GM12878 (cell line): Measurements from ENCODE around the gene SMIM26. TPM values are rescaled to one million over a fixed set of nuclear protein-coding genes. Genes with fewer than 3 reads are reported as not detected.

ENCODE experiments used
- ATAC-seq: fragments of 200-7000 bp; cut with Tn5 transposase; 3 replicates; pipeline ENCODE4 v1.9.1; 2020; ENCODE audit warnings: mild to moderate bottlenecking, moderate library complexity
- BruUV-seq: library from RNA; stranded (reverse); fragments of 400-500 nt; replicated peaks from 2 replicates; lab custom pipeline; 2021; lab: Mats Ljungman, UMichigan
- CTCF ChIA-PET: fragments of 300-600 bp; sonication (Branson Sonifier 250); formaldehyde crosslinking; extraction: SDS; loops from one replicate; lab custom pipeline; 2021; ENCODE audit warnings: inconsistent platforms; lab: Yijun Ruan, JAX
- POLR2A ChIA-PET: fragments of 350-600 bp; formaldehyde crosslinking; extraction: SDS; loops from one replicate; lab custom pipeline; 2021; ENCODE audit warnings: inconsistent platforms; lab: Charles Lee
- RAD21 ChIA-PET: fragments of 300-600 bp; sonication (Branson Sonifier 250); formaldehyde crosslinking; loops from one replicate; lab custom pipeline; 2023; ENCODE audit warnings: antibody characterized with exemption; ENCODE audit not compliant: unreplicated experiment; lab: Charles Lee
- SMC1A ChIA-PET: fragments of 300-600 bp; sonication (Branson Sonifier 250); formaldehyde crosslinking; loops from one replicate; lab custom pipeline; 2023; ENCODE audit not compliant: unreplicated experiment, uncharacterized antibody; lab: Charles Lee
- DNase-seq: peaks from one replicate; pipeline ENCODE4 v3.0.0-alpha.2; 2011; ENCODE audit warnings: low read depth, low spot score
- FAIRE-seq: peaks from 3 replicates; lab custom pipeline; 2011; peaks lifted over from hg19 to GRCh38; lab: Jason Lieb, UNC
- H2AFZ ChIP-seq: 2 replicates; pipeline ENCODE4 v1.6.0; 2011; ENCODE audit warnings: low read depth, low read length, control low read depth; ENCODE audit not compliant: control insufficient read depth
- H3K27ac ChIP-seq: 2 replicates; pipeline ENCODE4 v1.5.1; 2011; ENCODE audit warnings: control low read depth; ENCODE audit not compliant: control insufficient read depth, insufficient read depth
- H3K27me3 ChIP-seq, 2 experiments: replicated peaks in 1 of 2; 2 replicates each; pipeline versions ENCODE4 v1.6.0 to v1.6.1; 2011; ENCODE audit warnings: low read length in 1 of 2; ENCODE audit not compliant: control insufficient read depth in 2 of 2, insufficient read depth in 2 of 2
- H3K36me3 ChIP-seq, 2 experiments: 2 replicates each; pipeline ENCODE4 v1.5.1; 2011; ENCODE audit warnings: low read length in 1 of 2; ENCODE audit not compliant: control insufficient read depth in 2 of 2, insufficient read depth in 2 of 2
- H3K4me1 ChIP-seq: 2 replicates; pipeline ENCODE4 v1.6.1; 2011; ENCODE audit warnings: mild to moderate bottlenecking, low read length, moderate library complexity, mixed read lengths; ENCODE audit not compliant: control insufficient read depth, insufficient read depth
- H3K4me2 ChIP-seq: 2 replicates; pipeline ENCODE4 v1.6.0; 2011; ENCODE audit warnings: control low read depth; ENCODE audit not compliant: control insufficient read depth, insufficient read depth
- H3K4me3 ChIP-seq: fragments of 200-600 bp; sonication (generic); 2 replicates; pipeline ENCODE4 v1.5.1; 2016
- H3K79me2 ChIP-seq: 2 replicates; pipeline ENCODE4 v1.6.0; 2011; ENCODE audit warnings: low read length; ENCODE audit not compliant: control insufficient read depth, insufficient read depth
- H3K9ac ChIP-seq: 2 replicates; pipeline ENCODE4 v1.8.0; 2011; ENCODE audit warnings: low read length, control low read depth, mixed read lengths; ENCODE audit not compliant: control insufficient read depth, insufficient read depth
- H3K9me3 ChIP-seq: replicated peaks from 3 replicates; pipeline ENCODE4 v1.5.1; 2011; ENCODE audit warnings: mild to moderate bottlenecking, low read length; ENCODE audit not compliant: control insufficient read depth, insufficient read depth
- H4K20me1 ChIP-seq: 2 replicates; pipeline ENCODE4 v1.6.0; 2011; ENCODE audit not compliant: control insufficient read depth, insufficient read depth
- CBX5 ChIP-seq: sonication (generic); IDR thresholded peaks from 2 replicates; pipeline ENCODE4 v1.6.1; 2016; ENCODE audit warnings: low read depth, moderate library complexity, mild to moderate bottlenecking, inconsistent platforms
- FOXK2 ChIP-seq: fragments of 450-650 bp; IDR thresholded peaks from 2 replicates; pipeline ENCODE4 v1.6.1; 2017; ENCODE audit warnings: mild to moderate bottlenecking, moderate library complexity
- IRF4 ChIP-seq: IDR thresholded peaks from 2 replicates; pipeline ENCODE4 v1.6.1; 2011; ENCODE audit warnings: low read depth, low read length
- MTA3 ChIP-seq: IDR thresholded peaks from 2 replicates; pipeline ENCODE4 v1.6.1; 2012; ENCODE audit warnings: low read length, inconsistent platforms, borderline replicate concordance
- MYB ChIP-seq: fragments of 150-350 bp; IDR thresholded peaks from 2 replicates; pipeline ENCODE4 v1.6.1; 2014; ENCODE audit warnings: mild to moderate bottlenecking, low read depth, low read length, borderline replicate concordance
- MYC ChIP-seq: IDR thresholded peaks from 2 replicates; pipeline ENCODE4 v1.6.1; 2011; ENCODE audit warnings: mild to moderate bottlenecking, low read length, moderate library complexity, inconsistent platforms; ENCODE audit not compliant: insufficient read depth, insufficient replicate concordance, insufficient read length, severe bottlenecking
- NFXL1 ChIP-seq: fragments of 450-650 bp; IDR thresholded peaks from 2 replicates; pipeline ENCODE4 v1.6.1; 2017; ENCODE audit warnings: antibody characterized with exemption, mild to moderate bottlenecking, borderline replicate concordance
- NR2F1 ChIP-seq: fragments of 450-650 bp; conservative IDR thresholded peaks from 2 replicates; pipeline ENCODE4 v1.6.1; 2017; ENCODE audit warnings: mild to moderate bottlenecking
- PML ChIP-seq: IDR thresholded peaks from 2 replicates; pipeline ENCODE4 v1.6.1; 2012; ENCODE audit warnings: low read length, inconsistent platforms
- SIN3A ChIP-seq: IDR thresholded peaks from 2 replicates; pipeline ENCODE4 v1.6.1; 2012; ENCODE audit warnings: low read depth, low read length, improper control_type of control experiment
- WGBS: methylation state at CpG from one replicate; pipeline ENCODE4 v1.1.6; 2016; ENCODE audit warnings: low lambda C conversion rate; ENCODE audit not compliant: insufficient replicate concordance, insufficient coverage; ENCODE audit errors: missing lambda C conversion rate; 5-methylcytosine and 5-hydroxymethylcytosine counted together
- in situ Hi-C: fragments of 300-500 bp; cut with MboI; formaldehyde crosslinking; loops from 9 replicates; pipeline ENCODE4 v1.14.3; 2018; ENCODE audit warnings: mixed read lengths
- intact Hi-C: fragments of 100-400 bp; cut with micrococcal nuclease; formaldehyde crosslinking; loops from one replicate; pipeline ENCODE4 v1.14.2; 2022; ENCODE audit not compliant: unreplicated experiment
- polyA plus RNA-seq, 11 experiments: library from polyadenylated mRNA; depleted of rRNA in 4 of 11; unstranded in 6 of 11; stranded (reverse) in 5 of 11; fragments of >200 nt; fragmentation: Nextera tagmentation in 4 of 11; fragmentation: Illumina TruSeq in 1 of 11; extraction: Ambion mirVana in 4 of 11; extraction: Trizol in 1 of 11; gene quantifications; 1 replicate in 1 of 11; 2 replicates in 10 of 11; pipeline versions ENCODE4 v1.2.1 to v1.2.3, GENCODE V29; 2011 to 2016; ENCODE audit warnings: inconsistent platforms in 2 of 11, missing spikeins in 2 of 11, low read depth in 1 of 11
- total RNA-seq, 4 experiments: library from RNA; depleted of rRNA in 3 of 4; stranded (reverse); fragments of >200 nt in 3 of 4; fragmentation: Illumina TruSeq in 1 of 4; extraction: Trizol in 1 of 4; gene quantifications; 2 replicates each; pipeline versions ENCODE4 v1.2.1 to v1.2.3, GENCODE V29; 2013 to 2021
- TF ChIP-seq, protein P1 (sequence below): IDR thresholded peaks from 2 replicates; pipeline ENCODE4 v1.6.1; 2011; ENCODE audit warnings: borderline replicate concordance, low read depth, mild to moderate bottlenecking, moderate library complexity, mixed read lengths, low read length; ENCODE audit not compliant: insufficient read depth; ENCODE audit errors: extremely low read length
- TF ChIP-seq, protein P2 (sequence below): fragments of 450-650 bp; IDR thresholded peaks from 2 replicates; pipeline ENCODE4 v1.6.1; 2018; ENCODE audit warnings: borderline replicate concordance, mild to moderate bottlenecking; ENCODE audit not compliant: partially characterized antibody
- TF ChIP-seq, protein P3 (sequence below): fragments of 150-350 bp; IDR thresholded peaks from 2 replicates; pipeline ENCODE4 v1.6.1; 2014; ENCODE audit warnings: mild to moderate bottlenecking, low read depth, low read length
- TF ChIP-seq, protein P4 (sequence below): fragments of 450-650 bp; IDR thresholded peaks from 2 replicates; pipeline ENCODE4 v1.6.1; 2017; ENCODE audit warnings: borderline replicate concordance

SMIM26 gene
- total and polyA plus RNA-seq, 10 of the 15 experiments (the other 5 are each of a cell fraction or from before 2014, with no cell fraction given): 74.3 to 329 (median 176) TPM

DNA sequence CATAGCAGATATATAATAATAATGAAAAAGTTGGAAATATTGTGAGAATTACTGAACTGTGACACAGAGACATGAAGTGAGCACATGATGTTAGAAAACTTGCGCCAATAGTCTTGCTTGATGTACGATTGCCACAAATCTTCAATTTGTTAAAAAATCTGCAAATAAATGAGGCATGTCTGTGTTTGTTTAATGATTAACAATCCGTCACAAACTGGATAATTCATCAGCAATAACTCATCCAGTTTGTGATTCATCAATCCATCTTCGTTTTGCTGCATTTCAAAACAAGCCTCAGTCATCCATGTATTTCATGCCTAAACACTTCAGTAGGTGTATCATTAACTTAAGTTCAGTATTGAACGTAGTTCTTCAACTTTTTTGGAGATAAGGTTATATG lies 25.5 kb upstream of the SMIM26 start (continued):
- TF ChIP-seq MYC: no peak
- TF ChIP-seq, protein P1, sequence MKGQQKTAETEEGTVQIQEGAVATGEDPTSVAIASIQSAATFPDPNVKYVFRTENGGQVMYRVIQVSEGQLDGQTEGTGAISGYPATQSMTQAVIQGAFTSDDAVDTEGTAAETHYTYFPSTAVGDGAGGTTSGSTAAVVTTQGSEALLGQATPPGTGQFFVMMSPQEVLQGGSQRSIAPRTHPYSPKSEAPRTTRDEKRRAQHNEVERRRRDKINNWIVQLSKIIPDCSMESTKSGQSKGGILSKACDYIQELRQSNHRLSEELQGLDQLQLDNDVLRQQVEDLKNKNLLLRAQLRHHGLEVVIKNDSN: no peak
- no peak for TF ChIP-seq CBX5
- TF ChIP-seq, protein P2, sequence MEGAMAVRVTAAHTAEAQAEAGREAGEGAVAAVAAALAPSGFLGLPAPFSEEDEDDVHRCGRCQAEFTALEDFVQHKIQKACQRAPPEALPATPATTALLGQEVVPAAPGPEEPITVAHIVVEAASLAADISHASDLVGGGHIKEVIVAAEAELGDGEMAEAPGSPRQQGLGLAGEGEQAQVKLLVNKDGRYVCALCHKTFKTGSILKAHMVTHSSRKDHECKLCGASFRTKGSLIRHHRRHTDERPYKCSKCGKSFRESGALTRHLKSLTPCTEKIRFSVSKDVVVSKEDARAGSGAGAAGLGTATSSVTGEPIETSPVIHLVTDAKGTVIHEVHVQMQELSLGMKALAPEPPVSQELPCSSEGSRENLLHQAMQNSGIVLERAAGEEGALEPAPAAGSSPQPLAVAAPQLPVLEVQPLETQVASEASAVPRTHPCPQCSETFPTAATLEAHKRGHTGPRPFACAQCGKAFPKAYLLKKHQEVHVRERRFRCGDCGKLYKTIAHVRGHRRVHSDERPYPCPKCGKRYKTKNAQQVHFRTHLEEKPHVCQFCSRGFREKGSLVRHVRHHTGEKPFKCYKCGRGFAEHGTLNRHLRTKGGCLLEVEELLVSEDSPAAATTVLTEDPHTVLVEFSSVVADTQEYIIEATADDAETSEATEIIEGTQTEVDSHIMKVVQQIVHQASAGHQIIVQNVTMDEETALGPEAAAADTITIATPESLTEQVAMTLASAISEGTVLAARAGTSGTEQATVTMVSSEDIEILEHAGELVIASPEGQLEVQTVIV: no peak
- TF ChIP-seq NR2F1: no peak
- no peak for TF ChIP-seq PML
- TF ChIP-seq SIN3A: no peak
- TF ChIP-seq, protein P3, sequence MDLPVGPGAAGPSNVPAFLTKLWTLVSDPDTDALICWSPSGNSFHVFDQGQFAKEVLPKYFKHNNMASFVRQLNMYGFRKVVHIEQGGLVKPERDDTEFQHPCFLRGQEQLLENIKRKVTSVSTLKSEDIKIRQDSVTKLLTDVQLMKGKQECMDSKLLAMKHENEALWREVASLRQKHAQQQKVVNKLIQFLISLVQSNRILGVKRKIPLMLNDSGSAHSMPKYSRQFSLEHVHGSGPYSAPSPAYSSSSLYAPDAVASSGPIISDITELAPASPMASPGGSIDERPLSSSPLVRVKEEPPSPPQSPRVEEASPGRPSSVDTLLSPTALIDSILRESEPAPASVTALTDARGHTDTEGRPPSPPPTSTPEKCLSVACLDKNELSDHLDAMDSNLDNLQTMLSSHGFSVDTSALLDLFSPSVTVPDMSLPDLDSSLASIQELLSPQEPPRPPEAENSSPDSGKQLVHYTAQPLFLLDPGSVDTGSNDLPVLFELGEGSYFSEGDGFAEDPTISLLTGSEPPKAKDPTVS: no peak

DNA sequence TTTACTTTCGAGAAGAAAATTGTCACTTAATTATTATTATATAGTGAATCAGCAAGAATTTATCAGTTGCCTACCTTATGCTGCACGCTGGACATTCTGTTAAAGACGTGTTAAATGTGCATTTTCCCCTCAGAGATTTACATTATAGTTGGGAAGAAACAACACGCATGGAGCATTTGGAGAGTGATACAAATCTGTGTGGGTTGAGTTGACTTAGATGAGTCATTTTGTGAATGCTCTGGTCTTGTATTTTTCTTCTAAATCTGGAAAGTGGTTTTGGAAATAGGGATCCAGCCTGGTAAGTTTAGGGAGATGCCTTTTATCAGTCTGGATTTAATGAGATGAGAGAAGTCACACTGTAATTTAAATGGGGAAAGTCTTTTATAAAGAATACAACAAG lies 24.0 kb upstream of the SMIM26 start:
- in situ Hi-C loops: no loop called here
- FAIRE-seq (no peak), ATAC-seq (no peak), DNase-seq (no peak)
- POLR2A ChIA-PET: no interaction called here
- Histone ChIP-seq H3K79me2 (no peaks in the 10 kb centered on the region), H3K27ac (no peak overlapping the region), H2AFZ (no peak overlapping the region), H3K4me3 (no peak overlapping the region), H3K27me3 (no peaks in the 10 kb centered on the region), H3K36me3 (peaks cover 10 to 36% of the 10 kb centered on the region in 2 experiments; a peak in 3 of 4 replicates), H3K9ac (no peak overlapping the region), H4K20me1 (no peaks in the 10 kb centered on the region), H3K9me3 (no peaks in the 10 kb centered on the region), H3K4me2 (no peak overlapping the region), H3K4me1 (no peaks in the 10 kb centered on the region)
- intact Hi-C loops: no loop called here
- TF ChIP-seq MTA3 (no peak), FOXK2 (no peak), NFXL1 (no peak), MYB (no peak), IRF4 (no peak)
- TF ChIP-seq, protein P4, sequence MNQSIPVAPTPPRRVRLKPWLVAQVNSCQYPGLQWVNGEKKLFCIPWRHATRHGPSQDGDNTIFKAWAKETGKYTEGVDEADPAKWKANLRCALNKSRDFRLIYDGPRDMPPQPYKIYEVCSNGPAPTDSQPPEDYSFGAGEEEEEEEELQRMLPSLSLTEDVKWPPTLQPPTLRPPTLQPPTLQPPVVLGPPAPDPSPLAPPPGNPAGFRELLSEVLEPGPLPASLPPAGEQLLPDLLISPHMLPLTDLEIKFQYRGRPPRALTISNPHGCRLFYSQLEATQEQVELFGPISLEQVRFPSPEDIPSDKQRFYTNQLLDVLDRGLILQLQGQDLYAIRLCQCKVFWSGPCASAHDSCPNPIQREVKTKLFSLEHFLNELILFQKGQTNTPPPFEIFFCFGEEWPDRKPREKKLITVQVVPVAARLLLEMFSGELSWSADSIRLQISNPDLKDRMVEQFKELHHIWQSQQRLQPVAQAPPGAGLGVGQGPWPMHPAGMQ: no peak
- TF ChIP-seq, protein P2: no peak
- RAD21 ChIA-PET: no interaction called here
- 98% methylated on average over 4 of the region's 4 CpGs for WGBS
- SMC1A ChIA-PET: no interaction called here
- BruUV-seq: no TSS peak
- CTCF ChIA-PET: interaction anchor here (0.9 kb wide), 1 partner anchor 13 kb away, joined by 3 read pairs; no protein-coding TSS in a partner anchor
